Sigmoid colon (tissue), 4 donors: ENCODE measurements around the gene PRRT1.

Source experiments
- CTCF ChIP-seq, 4 experiments: fragments of 450-650 bp in 3 of 4; fragments of 200-600 bp in 1 of 4; IDR thresholded peaks; one replicate each; pipeline ENCODE4 v1.5.1; 2016 to 2019; ENCODE audit warnings: antibody characterized with exemption in 4 of 4, mild to moderate bottlenecking in 3 of 4, moderate library complexity in 2 of 4
- POLR2A ChIP-seq, 2 donors: fragments of 450-650 bp; IDR thresholded peaks; one replicate each; pipeline ENCODE4 v1.6.1; 2016; ENCODE audit warnings: antibody characterized with exemption in 2 of 2, mild to moderate bottlenecking in 2 of 2, moderate library complexity in 2 of 2
- POLR2AphosphoS5 ChIP-seq, 4 donors: sonication (generic); formaldehyde crosslinking; IDR thresholded peaks; one replicate each; pipeline ENCODE4 v1.6.1; 2017; ENCODE audit warnings: antibody characterized with exemption in 4 of 4

DNA sequence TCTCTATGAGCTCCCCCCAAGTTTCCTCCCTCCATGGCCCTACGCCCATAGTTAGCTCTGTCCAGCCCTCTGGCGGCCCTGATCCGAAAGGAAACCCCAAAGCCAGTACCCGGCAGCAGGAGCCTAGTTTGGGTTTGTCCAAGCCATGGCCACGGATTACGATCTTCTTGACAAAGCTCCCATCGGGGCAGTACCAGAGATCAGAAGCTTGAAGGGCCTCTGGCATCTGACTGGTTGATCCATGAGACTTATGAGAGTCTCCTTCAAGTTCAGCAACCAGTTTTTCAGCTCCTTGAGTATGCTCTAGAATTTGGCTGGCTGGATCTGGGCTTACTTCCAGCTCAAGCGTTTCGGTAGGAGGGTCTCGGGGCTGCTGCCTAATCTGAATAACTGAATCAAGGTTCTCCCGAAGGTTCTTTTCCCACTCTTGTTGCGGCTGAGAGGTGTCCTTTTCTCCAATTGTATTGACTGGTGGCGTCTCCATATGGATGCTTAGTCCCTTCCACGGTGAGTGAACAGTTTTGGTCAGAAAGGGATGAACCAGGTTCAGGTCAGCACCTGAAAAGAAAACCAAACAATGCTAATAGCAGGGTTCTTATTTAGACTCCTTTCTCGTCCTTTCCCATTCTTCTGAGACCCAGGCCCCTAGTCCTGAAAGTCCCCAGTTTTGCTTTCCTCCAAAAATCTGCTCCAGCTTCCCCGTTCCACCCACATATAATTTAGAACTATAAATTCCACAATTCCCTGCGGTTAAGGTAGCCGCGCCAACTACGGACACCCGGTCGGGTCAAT is 22.2 kb downstream of the PRRT1 start:
- TF ChIP-seq CTCF (IDR thresholded peaks at IDR 0.05) (no peak), POLR2AphosphoS5 (IDR thresholded peaks at IDR 0.05) (peak in 2 of 4 donors; percentile 46 to 71), POLR2A (IDR thresholded peaks at IDR 0.05) (no peak)
